ENCODE results near the gene S100A5.

- TF ChIP-seq, protein P1, sequence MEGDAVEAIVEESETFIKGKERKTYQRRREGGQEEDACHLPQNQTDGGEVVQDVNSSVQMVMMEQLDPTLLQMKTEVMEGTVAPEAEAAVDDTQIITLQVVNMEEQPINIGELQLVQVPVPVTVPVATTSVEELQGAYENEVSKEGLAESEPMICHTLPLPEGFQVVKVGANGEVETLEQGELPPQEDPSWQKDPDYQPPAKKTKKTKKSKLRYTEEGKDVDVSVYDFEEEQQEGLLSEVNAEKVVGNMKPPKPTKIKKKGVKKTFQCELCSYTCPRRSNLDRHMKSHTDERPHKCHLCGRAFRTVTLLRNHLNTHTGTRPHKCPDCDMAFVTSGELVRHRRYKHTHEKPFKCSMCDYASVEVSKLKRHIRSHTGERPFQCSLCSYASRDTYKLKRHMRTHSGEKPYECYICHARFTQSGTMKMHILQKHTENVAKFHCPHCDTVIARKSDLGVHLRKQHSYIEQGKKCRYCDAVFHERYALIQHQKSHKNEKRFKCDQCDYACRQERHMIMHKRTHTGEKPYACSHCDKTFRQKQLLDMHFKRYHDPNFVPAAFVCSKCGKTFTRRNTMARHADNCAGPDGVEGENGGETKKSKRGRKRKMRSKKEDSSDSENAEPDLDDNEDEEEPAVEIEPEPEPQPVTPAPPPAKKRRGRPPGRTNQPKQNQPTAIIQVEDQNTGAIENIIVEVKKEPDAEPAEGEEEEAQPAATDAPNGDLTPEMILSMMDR (IDR thresholded peaks at IDR 0.05; ENCODE audit: low read depth, low read length, poor library complexity, severe bottlenecking) = no peak
- no peak for TF ChIP-seq EZH2phosphoT487 (IDR thresholded peaks at IDR 0.05; ENCODE audit: borderline replicate concordance, low read length)
Observed at GRCh38 chr1:153550827-153551500, 10.2 kb upstream of the S100A5 start.

Data from DOHH2 (cell line).